HepG2 (cell line): ENCODE measurements around the gene ZMAT2. TPM values are rescaled to one million over a fixed set of nuclear protein-coding genes. Genes with fewer than 3 reads are reported as not detected.
A peak's percentile ranks its signal among the peaks of the same experiment; 100 is the strongest.

Source experiments
- CENPX ChIP-seq: sonication (generic); formaldehyde crosslinking; IDR thresholded peaks from 2 replicates; pipeline ENCODE4 v1.9.0; 2021; ENCODE audit warnings: mild to moderate bottlenecking, missing genetic modification reagents, moderate library complexity
- FOXJ3 ChIP-seq: sonication (generic); formaldehyde crosslinking; IDR thresholded peaks from 2 replicates; pipeline ENCODE4 v1.4.0; 2020; ENCODE audit warnings: missing genetic modification reagents, mild to moderate bottlenecking, borderline replicate concordance
- GTF2F1 ChIP-seq: fragments of 150-350 bp; IDR thresholded peaks from 2 replicates; pipeline ENCODE4 v1.6.1; 2014; ENCODE audit warnings: low read length
- HNRNPUL1 ChIP-seq: fragments of 200-400 bp; formaldehyde crosslinking; IDR thresholded peaks from 2 replicates; pipeline ENCODE4 v1.6.1; 2017; ENCODE audit warnings: low read depth, mild to moderate bottlenecking, low read length, moderate library complexity
- HOXA3 ChIP-seq: sonication (generic); formaldehyde crosslinking; IDR thresholded peaks from 2 replicates; pipeline ENCODE4 v1.5.0; 2020; ENCODE audit warnings: missing genetic modification reagents
- MAZ ChIP-seq, 2 experiments: sonication (generic) in 1 of 2; formaldehyde crosslinking in 1 of 2; IDR thresholded peaks; 2 replicates each; pipeline versions ENCODE4 v1.5.0 to v1.6.1; 2012 to 2020; ENCODE audit warnings: low read depth in 2 of 2, mild to moderate bottlenecking in 2 of 2, borderline replicate concordance in 1 of 2, improper control_type of control experiment in 1 of 2, low read length in 1 of 2, missing genetic modification reagents in 1 of 2, moderate library complexity in 1 of 2
- MED13 ChIP-seq: sonication (generic); formaldehyde crosslinking; IDR thresholded peaks from 2 replicates; pipeline ENCODE4 v1.5.0; 2020; ENCODE audit warnings: missing genetic modification reagents
- RBAK ChIP-seq: sonication (generic); formaldehyde crosslinking; IDR thresholded peaks from 2 replicates; pipeline ENCODE4 v1.5.1; 2020; ENCODE audit warnings: mild to moderate bottlenecking, missing genetic modification reagents
- TFDP2 ChIP-seq: sonication (generic); formaldehyde crosslinking; IDR thresholded peaks from 2 replicates; pipeline ENCODE4 v1.4.0; 2020; ENCODE audit warnings: missing genetic modification reagents
- TRIM24 ChIP-seq: sonication (generic); formaldehyde crosslinking; IDR thresholded peaks from 2 replicates; pipeline ENCODE4 v1.8.0; 2022; ENCODE audit warnings: mild to moderate bottlenecking, missing genetic modification reagents
- ZMYM4 ChIP-seq: sonication (generic); formaldehyde crosslinking; IDR thresholded peaks from 2 replicates; pipeline ENCODE4 v1.8.1; 2023; ENCODE audit warnings: mild to moderate bottlenecking, missing genetic modification reagents
- ZNF160 ChIP-seq: sonication (generic); formaldehyde crosslinking; IDR thresholded peaks from 2 replicates; pipeline ENCODE4 v1.8.0; 2022; ENCODE audit warnings: mild to moderate bottlenecking, inconsistent platforms, missing genetic modification reagents
- ZNF607 ChIP-seq: sonication (generic); formaldehyde crosslinking; IDR thresholded peaks from 2 replicates; pipeline ENCODE4 v1.5.1; 2020; ENCODE audit warnings: missing genetic modification reagents, mild to moderate bottlenecking, borderline replicate concordance
- ZNF788 ChIP-seq: sonication (generic); formaldehyde crosslinking; IDR thresholded peaks from 2 replicates; pipeline ENCODE4 v1.5.0; 2020; ENCODE audit warnings: mild to moderate bottlenecking, missing genetic modification reagents, borderline replicate concordance
- polyA plus RNA-seq, 8 experiments: library from polyadenylated mRNA; depleted of rRNA in 3 of 8; stranded (reverse) in 7 of 8; unstranded in 1 of 8; fragments of >200 nt; fragmentation: Illumina TruSeq in 4 of 8; extraction: Trizol in 4 of 8; gene quantifications; 2 replicates each; pipeline versions ENCODE4 v1.2.1 to v1.2.3, GENCODE V29; 2011 to 2016; ENCODE audit warnings: low read depth in 4 of 8, missing spikeins in 1 of 8, mixed read lengths in 1 of 8; ENCODE audit not compliant: insufficient read depth in 1 of 8
- total RNA-seq, 5 experiments: library from RNA; depleted of rRNA; stranded (reverse); fragments of >200 nt; fragmentation: Illumina TruSeq; extraction: Trizol; gene quantifications; 2 replicates each; pipeline ENCODE4 v1.2.3, GENCODE V29; 2016; ENCODE audit warnings: low read depth in 1 of 5
- TF ChIP-seq, protein P1 (sequence below), 2 experiments: sonication (generic) in 1 of 2; formaldehyde crosslinking in 1 of 2; IDR thresholded peaks; 2 replicates each; pipeline versions ENCODE4 v1.4.0 to v1.6.1; 2016 to 2020; ENCODE audit warnings: borderline replicate concordance in 1 of 2, low read depth in 1 of 2, mild to moderate bottlenecking in 1 of 2, missing genetic modification reagents in 1 of 2
- TF ChIP-seq, protein P2 (sequence below): sonication (generic); formaldehyde crosslinking; IDR thresholded peaks from 2 replicates; pipeline ENCODE4 v1.4.0; 2020; ENCODE audit warnings: missing genetic modification reagents
- TF ChIP-seq, protein P3 (sequence below): sonication (generic); formaldehyde crosslinking; IDR thresholded peaks from 2 replicates; pipeline ENCODE4 v1.4.0; 2020; ENCODE audit warnings: missing genetic modification reagents, borderline replicate concordance

The ZMAT2 gene
- total and polyA plus RNA-seq, 2 of the 13 experiments (the other 11 are each of a cell fraction or from before 2014, with no cell fraction given), result 35.4 to 92.8 TPM

- TF ChIP-seq ZNF607 (CRISPR knock-in tag), result no peak
- TF ChIP-seq, protein P1, sequence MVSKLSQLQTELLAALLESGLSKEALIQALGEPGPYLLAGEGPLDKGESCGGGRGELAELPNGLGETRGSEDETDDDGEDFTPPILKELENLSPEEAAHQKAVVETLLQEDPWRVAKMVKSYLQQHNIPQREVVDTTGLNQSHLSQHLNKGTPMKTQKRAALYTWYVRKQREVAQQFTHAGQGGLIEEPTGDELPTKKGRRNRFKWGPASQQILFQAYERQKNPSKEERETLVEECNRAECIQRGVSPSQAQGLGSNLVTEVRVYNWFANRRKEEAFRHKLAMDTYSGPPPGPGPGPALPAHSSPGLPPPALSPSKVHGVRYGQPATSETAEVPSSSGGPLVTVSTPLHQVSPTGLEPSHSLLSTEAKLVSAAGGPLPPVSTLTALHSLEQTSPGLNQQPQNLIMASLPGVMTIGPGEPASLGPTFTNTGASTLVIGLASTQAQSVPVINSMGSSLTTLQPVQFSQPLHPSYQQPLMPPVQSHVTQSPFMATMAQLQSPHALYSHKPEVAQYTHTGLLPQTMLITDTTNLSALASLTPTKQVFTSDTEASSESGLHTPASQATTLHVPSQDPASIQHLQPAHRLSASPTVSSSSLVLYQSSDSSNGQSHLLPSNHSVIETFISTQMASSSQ (IDR thresholded peaks at IDR 0.05; ENCODE audit: low read depth), result no peak
- TF ChIP-seq, protein P1 (CRISPR knock-in tag; IDR thresholded peaks at IDR 0.05; ENCODE audit: borderline replicate concordance), result no peak
- 0 out of 2 replicates have a peak, but pooled peaks have one; percentile 9 for TF ChIP-seq RBAK (CRISPR knock-in tag)
- peak; percentile 88 for TF ChIP-seq HOXA3 (CRISPR knock-in tag)
- 0 out of 2 replicates have a peak, but pooled peaks have one; percentile 17 for TF ChIP-seq FOXJ3 (CRISPR knock-in tag)
- TF ChIP-seq, protein P2, sequence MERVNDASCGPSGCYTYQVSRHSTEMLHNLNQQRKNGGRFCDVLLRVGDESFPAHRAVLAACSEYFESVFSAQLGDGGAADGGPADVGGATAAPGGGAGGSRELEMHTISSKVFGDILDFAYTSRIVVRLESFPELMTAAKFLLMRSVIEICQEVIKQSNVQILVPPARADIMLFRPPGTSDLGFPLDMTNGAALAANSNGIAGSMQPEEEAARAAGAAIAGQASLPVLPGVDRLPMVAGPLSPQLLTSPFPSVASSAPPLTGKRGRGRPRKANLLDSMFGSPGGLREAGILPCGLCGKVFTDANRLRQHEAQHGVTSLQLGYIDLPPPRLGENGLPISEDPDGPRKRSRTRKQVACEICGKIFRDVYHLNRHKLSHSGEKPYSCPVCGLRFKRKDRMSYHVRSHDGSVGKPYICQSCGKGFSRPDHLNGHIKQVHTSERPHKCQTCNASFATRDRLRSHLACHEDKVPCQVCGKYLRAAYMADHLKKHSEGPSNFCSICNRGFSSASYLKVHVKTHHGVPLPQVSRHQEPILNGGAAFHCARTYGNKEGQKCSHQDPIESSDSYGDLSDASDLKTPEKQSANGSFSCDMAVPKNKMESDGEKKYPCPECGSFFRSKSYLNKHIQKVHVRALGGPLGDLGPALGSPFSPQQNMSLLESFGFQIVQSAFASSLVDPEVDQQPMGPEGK (CRISPR knock-in tag), result no peak
- TF ChIP-seq MAZ (IDR thresholded peaks at IDR 0.05; ENCODE audit: borderline replicate concordance, low read depth, low read length), result no peak
- peak; percentile 51; the same call in 1 of the 2 replicates for TF ChIP-seq MAZ (CRISPR knock-in tag; IDR thresholded peaks at IDR 0.05; ENCODE audit: low read depth)
- no peak for TF ChIP-seq CENPX (CRISPR knock-in tag)
- TF ChIP-seq ZNF788 (CRISPR knock-in tag), result peak; percentile 57; the same call in 1 of the 2 replicates
- TF ChIP-seq TRIM24 (CRISPR knock-in tag), result no peak
- TF ChIP-seq MED13 (CRISPR knock-in tag), result no peak
- TF ChIP-seq GTF2F1, result no peak
- no peak for TF ChIP-seq HNRNPUL1
- TF ChIP-seq TFDP2, result 0 out of 2 replicates have a peak, but pooled peaks have one; percentile 22
- TF ChIP-seq, protein P3, sequence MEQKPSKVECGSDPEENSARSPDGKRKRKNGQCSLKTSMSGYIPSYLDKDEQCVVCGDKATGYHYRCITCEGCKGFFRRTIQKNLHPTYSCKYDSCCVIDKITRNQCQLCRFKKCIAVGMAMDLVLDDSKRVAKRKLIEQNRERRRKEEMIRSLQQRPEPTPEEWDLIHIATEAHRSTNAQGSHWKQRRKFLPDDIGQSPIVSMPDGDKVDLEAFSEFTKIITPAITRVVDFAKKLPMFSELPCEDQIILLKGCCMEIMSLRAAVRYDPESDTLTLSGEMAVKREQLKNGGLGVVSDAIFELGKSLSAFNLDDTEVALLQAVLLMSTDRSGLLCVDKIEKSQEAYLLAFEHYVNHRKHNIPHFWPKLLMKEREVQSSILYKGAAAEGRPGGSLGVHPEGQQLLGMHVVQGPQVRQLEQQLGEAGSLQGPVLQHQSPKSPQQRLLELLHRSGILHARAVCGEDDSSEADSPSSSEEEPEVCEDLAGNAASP (CRISPR knock-in tag), result 0 out of 2 replicates have a peak, but pooled peaks have one; percentile 39
- peak; percentile 85 for TF ChIP-seq ZMYM4 (CRISPR knock-in tag)
- TF ChIP-seq ZNF160 (CRISPR knock-in tag), result no peak
Observed at GRCh38 chr5:140700177-140701144, at the start of gene ZMAT2 (continued).
